ENCODE measurements around the gene PADI4.

PADI4 gene

GRCh38 chr1:17352419-17352909 is 44.5 kb downstream of the PADI4 start:
- no peak for DNase-seq

GRCh38 chr1:17355898-17356297 is 47.9 kb downstream of the PADI4 start:
- no peak for DNase-seq

GRCh38 chr1:17356387-17357026 is 48.5 kb downstream of the PADI4 start:
- no peak for DNase-seq

GRCh38 chr1:17358557-17358956 is 50.6 kb downstream of the PADI4 start:
- no peak for DNase-seq

- no peak for DNase-seq
Measured at GRCh38 chr1:17359031-17359430, 51.0 kb downstream of the PADI4 start.

- DNase-seq: no peak
Measured at GRCh38 chr1:17359808-17360207, 51.8 kb downstream of the PADI4 start.

GRCh38 chr1:17360272-17360956 is 52.4 kb downstream of the PADI4 start:
- no peak for DNase-seq

- no peak for DNase-seq
Measured at GRCh38 chr1:17361687-17362086, 53.7 kb downstream of the PADI4 start.

- DNase-seq: no peak
Measured at GRCh38 chr1:17363351-17363750, 55.4 kb downstream of the PADI4 start.

GRCh38 chr1:17363771-17364170 is 55.8 kb downstream of the PADI4 start:
- DNase-seq: no peak

- DNase-seq: no peak
Measured at GRCh38 chr1:17365293-17365692, 57.3 kb downstream of the PADI4 start.

- no peak for DNase-seq
Measured at GRCh38 chr1:17369466-17369865, 61.5 kb downstream of the PADI4 start.

- no peak for DNase-seq
Measured at GRCh38 chr1:17370618-17371017, 62.6 kb downstream of the PADI4 start.

- DNase-seq: no peak
Measured at GRCh38 chr1:17371896-17372295, 63.9 kb downstream of the PADI4 start, which contains the start of gene PADI6. Gene PADI6, plus strand, starts transcription at chr1:17372196. Its CDS starts 50 bp downstream, at chr1:17372246.

- no peak for DNase-seq
Measured at GRCh38 chr1:17372955-17373354, 65.0 kb downstream of the PADI4 start.

GRCh38 chr1:17375651-17376050 is 67.7 kb downstream of the PADI4 start:
- no peak for DNase-seq

- no peak for DNase-seq
Measured at GRCh38 chr1:17377325-17377953, 69.4 kb downstream of the PADI4 start.

GRCh38 chr1:17381161-17381560 is 73.2 kb downstream of the PADI4 start:
- no peak for DNase-seq

GRCh38 chr1:17392199-17392740 is 84.3 kb downstream of the PADI4 start:
- no peak for DNase-seq

- DNase-seq: no peak
Measured at GRCh38 chr1:17393230-17393629, 85.2 kb downstream of the PADI4 start.

GRCh38 chr1:17397910-17398695 is 90.1 kb downstream of the PADI4 start:
- no peak for DNase-seq

- no peak for DNase-seq
Measured at GRCh38 chr1:17400725-17401341, 92.8 kb downstream of the PADI4 start.

All from midbrain (tissue), 1 donor.